NB4 (cell line): ENCODE data around the gene P2RY1.

ENCODE experiments used
- DNase-seq: peaks from one replicate; pipeline ENCODE4 v3.0.0; 2010; ENCODE audit warnings: low read depth
- H3K4me3 ChIP-seq: one replicate; pipeline ENCODE4 v1.5.1; 2011; ENCODE audit warnings: mild to moderate bottlenecking, low read depth, low read length, moderate library complexity
- MYC ChIP-seq: IDR thresholded peaks from 2 replicates; pipeline ENCODE4 v1.6.1; 2011; ENCODE audit warnings: low read depth, low read length
- POLR2A ChIP-seq: IDR thresholded peaks from 2 replicates; pipeline ENCODE4 v1.6.1; 2011; ENCODE audit warnings: mild to moderate bottlenecking; ENCODE audit not compliant: insufficient read length; ENCODE audit errors: extremely low read depth
- TF ChIP-seq, protein P1 (sequence below): IDR thresholded peaks from 2 replicates; pipeline ENCODE4 v1.6.1; 2011; ENCODE audit warnings: low read depth, low read length
- TF ChIP-seq, protein P2 (sequence below): IDR thresholded peaks from one replicate; pipeline ENCODE4 v1.5.1; 2012; ENCODE audit warnings: low read depth, low read length

The P2RY1 gene

DNA sequence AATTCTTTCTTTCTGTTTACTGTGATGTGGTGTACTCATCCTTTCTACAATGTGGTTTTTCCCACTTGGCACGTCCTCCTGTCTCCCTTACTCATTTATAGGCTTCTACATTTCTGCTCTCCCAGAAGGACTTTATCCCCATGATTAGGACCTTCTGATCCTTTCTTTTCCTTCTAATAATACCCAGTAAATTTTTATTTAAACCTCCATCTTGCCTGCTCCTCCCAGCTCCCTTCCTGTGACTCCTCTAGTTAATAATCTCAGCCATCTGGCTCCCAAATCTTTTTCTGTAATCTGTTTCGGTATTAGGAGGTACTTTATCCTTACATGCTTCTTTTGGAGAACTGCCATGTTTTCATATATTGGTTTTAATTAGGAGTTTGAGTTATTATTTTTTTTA lies 11.2 kb upstream of the P2RY1 start:
- H3K4me3 ChIP-seq = no peak overlapping the region
- TF ChIP-seq, protein P1, sequence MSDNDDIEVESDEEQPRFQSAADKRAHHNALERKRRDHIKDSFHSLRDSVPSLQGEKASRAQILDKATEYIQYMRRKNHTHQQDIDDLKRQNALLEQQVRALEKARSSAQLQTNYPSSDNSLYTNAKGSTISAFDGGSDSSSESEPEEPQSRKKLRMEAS = no peak
- TF ChIP-seq MYC (no peak), POLR2A (no peak)
- TF ChIP-seq, protein P2, sequence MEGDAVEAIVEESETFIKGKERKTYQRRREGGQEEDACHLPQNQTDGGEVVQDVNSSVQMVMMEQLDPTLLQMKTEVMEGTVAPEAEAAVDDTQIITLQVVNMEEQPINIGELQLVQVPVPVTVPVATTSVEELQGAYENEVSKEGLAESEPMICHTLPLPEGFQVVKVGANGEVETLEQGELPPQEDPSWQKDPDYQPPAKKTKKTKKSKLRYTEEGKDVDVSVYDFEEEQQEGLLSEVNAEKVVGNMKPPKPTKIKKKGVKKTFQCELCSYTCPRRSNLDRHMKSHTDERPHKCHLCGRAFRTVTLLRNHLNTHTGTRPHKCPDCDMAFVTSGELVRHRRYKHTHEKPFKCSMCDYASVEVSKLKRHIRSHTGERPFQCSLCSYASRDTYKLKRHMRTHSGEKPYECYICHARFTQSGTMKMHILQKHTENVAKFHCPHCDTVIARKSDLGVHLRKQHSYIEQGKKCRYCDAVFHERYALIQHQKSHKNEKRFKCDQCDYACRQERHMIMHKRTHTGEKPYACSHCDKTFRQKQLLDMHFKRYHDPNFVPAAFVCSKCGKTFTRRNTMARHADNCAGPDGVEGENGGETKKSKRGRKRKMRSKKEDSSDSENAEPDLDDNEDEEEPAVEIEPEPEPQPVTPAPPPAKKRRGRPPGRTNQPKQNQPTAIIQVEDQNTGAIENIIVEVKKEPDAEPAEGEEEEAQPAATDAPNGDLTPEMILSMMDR = no peak
- DNase-seq = no peak

DNA sequence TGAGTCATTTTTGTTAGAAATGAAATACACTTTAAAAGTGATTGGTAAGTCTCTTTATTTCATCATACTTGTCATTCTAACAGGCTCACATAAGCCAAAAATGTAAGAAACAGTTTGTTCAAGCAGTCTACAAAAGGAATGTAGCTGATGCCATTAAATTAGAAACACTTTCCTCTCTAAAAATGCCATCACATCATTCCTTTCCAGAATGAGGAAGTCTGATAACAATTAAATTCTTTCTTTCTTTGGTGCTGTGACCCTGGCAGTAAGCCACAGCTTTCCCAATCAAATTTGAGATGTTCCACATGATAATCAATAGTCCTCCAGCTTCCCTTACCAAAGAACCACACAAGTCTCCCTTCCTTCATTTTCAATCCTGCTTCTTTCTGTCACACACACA lies 9.4 kb upstream of the P2RY1 start:
- TF ChIP-seq, protein P1 = no peak
- TF ChIP-seq, protein P2 = no peak
- TF ChIP-seq MYC (no peak), POLR2A (no peak)
- no peak for DNase-seq
- H3K4me3 ChIP-seq = no peak overlapping the region

DNA sequence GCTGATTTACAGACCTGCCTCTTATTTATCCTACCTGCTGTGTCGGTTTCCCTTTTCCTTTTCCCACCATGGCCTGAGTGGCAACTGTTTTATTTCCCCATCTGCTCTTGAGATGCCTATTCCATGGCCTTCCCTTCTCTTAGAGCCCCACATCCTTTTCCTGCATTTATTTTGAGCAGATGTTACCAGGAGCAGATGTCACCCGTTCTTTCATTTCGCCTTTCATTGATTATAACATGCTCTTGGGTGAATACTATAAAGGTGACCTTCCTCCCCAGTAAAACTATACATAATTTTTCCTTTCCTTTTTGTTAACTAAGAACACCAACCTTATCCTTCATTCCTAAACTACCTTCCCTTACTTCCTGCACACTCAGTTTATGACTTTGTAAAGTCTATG lies 8.5 kb upstream of the P2RY1 start:
- no peak overlapping the region for H3K4me3 ChIP-seq
- no peak for DNase-seq
- TF ChIP-seq, protein P2 = no peak
- TF ChIP-seq, protein P1 = no peak
- TF ChIP-seq POLR2A (no peak), MYC (no peak)

DNA sequence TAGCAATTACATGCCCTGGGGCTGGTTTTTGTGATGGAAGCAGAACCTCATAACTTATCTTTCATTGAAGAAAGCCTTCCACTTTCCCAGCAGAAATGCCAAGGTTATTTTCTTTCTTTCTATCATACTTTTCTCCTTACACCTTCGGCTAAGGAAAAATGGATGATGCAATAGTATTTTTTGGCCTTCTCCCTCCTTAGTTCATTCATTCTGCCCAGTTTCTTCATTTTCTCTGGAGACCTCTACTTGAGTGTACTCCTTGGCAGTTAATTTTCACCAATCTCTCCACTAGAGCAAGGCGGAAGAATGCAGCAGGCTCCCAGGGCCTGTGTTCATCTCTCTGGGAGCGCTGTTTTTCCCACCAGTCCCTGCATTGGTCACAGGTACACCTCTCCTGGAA lies 7.6 kb upstream of the P2RY1 start:
- DNase-seq = no peak
- H3K4me3 ChIP-seq = no peak overlapping the region
- TF ChIP-seq MYC (no peak), POLR2A (no peak)
- TF ChIP-seq, protein P1 = no peak
- TF ChIP-seq, protein P2 = no peak

DNA sequence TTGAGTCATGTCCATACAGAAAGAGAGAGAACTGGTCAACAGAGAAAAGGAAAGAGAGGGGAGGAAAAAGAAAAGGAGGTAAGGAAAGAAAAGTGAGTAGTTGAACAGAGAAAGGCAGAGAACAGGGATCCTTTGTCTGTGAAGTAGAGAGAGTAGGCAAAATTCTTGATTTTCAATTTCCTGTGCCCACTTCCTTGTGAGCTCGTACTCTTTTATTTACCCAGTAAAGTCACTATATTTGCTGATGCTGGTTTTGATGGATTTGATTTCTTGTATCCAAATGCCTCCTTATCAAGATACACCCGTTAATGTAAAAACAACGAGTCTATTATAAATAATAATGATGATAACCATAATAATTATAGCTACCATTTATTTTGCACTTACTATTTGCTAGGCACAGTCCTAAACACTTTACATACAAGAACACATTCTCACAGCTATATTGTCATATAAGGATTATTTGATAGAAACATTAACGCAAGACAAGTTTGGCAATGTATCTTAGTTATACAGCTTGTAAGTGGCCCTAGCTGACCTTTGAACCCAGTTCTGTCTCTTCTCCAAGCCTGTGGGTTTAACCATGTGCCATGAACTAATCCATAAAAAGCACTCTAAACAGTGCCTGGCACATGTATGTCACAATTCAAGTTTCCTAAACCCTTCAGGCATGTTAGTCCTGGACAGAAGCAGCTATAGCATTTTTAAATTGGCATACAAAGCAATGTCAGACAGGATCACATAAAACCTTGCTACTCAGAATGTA lies 6.7 kb upstream of the P2RY1 start:
- no peak for DNase-seq
- TF ChIP-seq, protein P1 = no peak
- TF ChIP-seq, protein P2 = no peak
- TF ChIP-seq MYC (no peak), POLR2A (no peak)
- H3K4me3 ChIP-seq = no peak overlapping the region
